Activated CD8-positive, alpha-beta T cell treated with anti-CD3 and anti-CD28 coated beads for 36 hours (primary cell): ENCODE results near the gene CCAR1. TPM values are rescaled to one million over a fixed set of nuclear protein-coding genes. Genes with fewer than 3 reads are reported as not detected.
A peak's percentile ranks its signal among the peaks of the same experiment; 100 is the strongest.
"Not testable (repeated sequence)": the region's sequence is repeated elsewhere in the genome, so short reads cannot be mapped to it uniquely, and the experiment has no call there.

ENCODE experiments used
- ATAC-seq: fragments of 200-7000 bp; cut with Tn5 transposase; one replicate; pipeline ENCODE4 v1.10.0; 2021; ENCODE audit warnings: mild to moderate bottlenecking, moderate library complexity
- CTCF ChIA-PET: fragments of 350-600 bp; sonication (Branson Sonifier 250); formaldehyde crosslinking; loops from one replicate; lab custom pipeline; 2021; ENCODE audit warnings: antibody characterized with exemption; lab: Charles Lee
- POLR2A ChIA-PET: fragments of 350-600 bp; sonication (Branson Sonifier 250); formaldehyde crosslinking; loops from one replicate; lab custom pipeline; 2021; ENCODE audit warnings: antibody characterized with exemption; lab: Charles Lee
- DNase-seq: peaks from one replicate; pipeline ENCODE4 v3.0.0-alpha.2; 2020
- H3K27ac Mint-ChIP-seq: one replicate; pipeline ENCODE4 v1.8.0; 2021; ENCODE audit warnings: mild to moderate bottlenecking, mixed read lengths
- H3K27me3 Mint-ChIP-seq: one replicate; pipeline ENCODE4 v1.8.0; 2021; ENCODE audit warnings: mixed read lengths
- H3K36me3 Mint-ChIP-seq: one replicate; pipeline ENCODE4 v1.8.0; 2021; ENCODE audit warnings: low read depth, mixed read lengths
- H3K4me1 Mint-ChIP-seq: one replicate; pipeline ENCODE4 v1.8.0; 2021; ENCODE audit warnings: low read depth, mixed read lengths
- H3K4me3 Mint-ChIP-seq: one replicate; pipeline ENCODE4 v1.8.0; 2021; ENCODE audit warnings: mild to moderate bottlenecking, moderate library complexity, mixed read lengths
- H3K9me3 Mint-ChIP-seq: one replicate; pipeline ENCODE4 v1.8.0; 2021; ENCODE audit warnings: mixed read lengths
- CTCF ChIP-seq: fragments of 200-600 bp; IDR thresholded peaks from one replicate; pipeline ENCODE4 v1.8.0; 2022; ENCODE audit warnings: antibody characterized with exemption, mild to moderate bottlenecking
- intact Hi-C: fragments of 100-400 bp; cut with micrococcal nuclease; formaldehyde crosslinking; loops from one replicate; pipeline ENCODE4 v1.10.0; 2022
- total RNA-seq, 2 experiments: library from RNA; stranded (reverse); gene quantifications; one replicate each; pipeline ENCODE4 v1.2.3, GENCODE V29; 2021

CCAR1 gene
- total RNA-seq, 2 experiments from 2014 or later = 86.3 to 101 TPM

DNA sequence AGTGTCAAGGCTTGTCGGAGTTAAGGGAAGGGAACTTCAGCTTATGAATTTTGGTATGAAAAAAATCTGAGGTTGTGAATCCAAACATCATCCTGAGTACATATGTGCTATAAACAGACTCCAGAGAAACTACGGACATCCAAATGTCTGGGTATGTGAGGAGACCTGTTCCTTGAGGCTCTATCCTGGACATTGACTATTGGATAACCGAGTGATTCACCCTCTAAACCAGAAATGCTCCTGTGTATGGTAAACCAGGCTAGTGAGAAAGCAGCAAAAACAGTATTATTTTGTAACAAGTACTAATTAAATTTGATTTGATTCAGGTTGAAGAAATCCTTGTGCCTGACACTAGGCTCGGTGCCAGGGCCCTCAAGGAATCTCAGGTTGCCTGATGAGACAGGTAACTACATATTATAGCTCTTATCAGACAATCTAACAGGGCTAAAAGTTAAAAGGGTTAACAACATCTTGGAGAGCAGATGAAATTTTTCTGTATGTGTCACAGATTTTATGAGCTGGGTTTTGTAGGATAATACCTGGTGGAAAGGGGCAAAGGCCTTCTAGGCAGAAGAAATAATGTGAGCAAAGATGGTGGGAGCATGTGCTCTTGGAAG is 95.9 kb downstream of the CCAR1 start:
- Mint-ChIP-seq H3K36me3 (no peaks in the 10 kb centered on the region), H3K27ac (no peak overlapping the region), H3K4me3 (no peak overlapping the region), H3K27me3 (no peaks in the 10 kb centered on the region), H3K9me3 (no peaks in the 10 kb centered on the region), H3K4me1 (no peaks in the 10 kb centered on the region)
- intact Hi-C loops = no loop called here
- POLR2A ChIA-PET = no interaction called here
- CTCF ChIA-PET = interaction anchor here (0.7 kb wide), 1 partner anchor 8 kb away, joined by 3 read pairs; no protein-coding TSS in a partner anchor
- DNase-seq (no peak), ATAC-seq (no peak)
- TF ChIP-seq CTCF = no peak

- H3K27ac Mint-ChIP-seq, H3K9me3 Mint-ChIP-seq, H3K27me3 Mint-ChIP-seq, POLR2A ChIA-PET, H3K4me1 Mint-ChIP-seq, CTCF ChIA-PET, DNase-seq, H3K36me3 Mint-ChIP-seq, intact Hi-C loops, H3K4me3 Mint-ChIP-seq, ATAC-seq: not testable (repeated sequence)
Observed at GRCh38 chr10:68820359-68820758, 99.3 kb downstream of the CCAR1 start.

GRCh38 chr10:68822626-68823025 is 101.6 kb downstream of the CCAR1 start:
- H3K36me3 Mint-ChIP-seq, H3K4me3 Mint-ChIP-seq, H3K9me3 Mint-ChIP-seq, intact Hi-C loops, DNase-seq, H3K4me1 Mint-ChIP-seq, H3K27ac Mint-ChIP-seq, H3K27me3 Mint-ChIP-seq, CTCF ChIA-PET, ATAC-seq, POLR2A ChIA-PET: not testable (repeated sequence)

- DNase-seq (peak; percentile 64), ATAC-seq (peak; percentile 87)
- Mint-ChIP-seq H3K36me3 (no peaks in the 10 kb centered on the region), H3K9me3 (no peaks in the 10 kb centered on the region), H3K4me1 (peaks cover 9% of the 10 kb centered on the region), H3K27ac (no peak within 1 kb of the TSS), H3K27me3 (peaks cover 5% of the 10 kb centered on the region), H3K4me3 (peak within 1 kb of the TSS; percentile 72)
- TF ChIP-seq CTCF = no peak
- CTCF ChIA-PET = interaction anchor here (0.6 to 3.0 kb wide), 10 partner anchors 9 to 420 kb away, joined by 3 to 15 read pairs (median 3); partner anchors contain the start of genes DDX50 and RUFY2
- intact Hi-C loops = no loop called here
- POLR2A ChIA-PET = interaction anchor here (0.6 to 1.5 kb wide), 3 partner anchors 52 to 405 kb away, joined by 3 to 10 read pairs (median 4); partner anchors contain the start of gene DDX50
Observed at GRCh38 chr10:68826764-68827591, 105.9 kb downstream of the CCAR1 start, which contains the start of gene STOX1. STOX1 (plus strand) TSS chr10:68827531; CDS start chr10:68827624, 93 bp downstream.

DNA sequence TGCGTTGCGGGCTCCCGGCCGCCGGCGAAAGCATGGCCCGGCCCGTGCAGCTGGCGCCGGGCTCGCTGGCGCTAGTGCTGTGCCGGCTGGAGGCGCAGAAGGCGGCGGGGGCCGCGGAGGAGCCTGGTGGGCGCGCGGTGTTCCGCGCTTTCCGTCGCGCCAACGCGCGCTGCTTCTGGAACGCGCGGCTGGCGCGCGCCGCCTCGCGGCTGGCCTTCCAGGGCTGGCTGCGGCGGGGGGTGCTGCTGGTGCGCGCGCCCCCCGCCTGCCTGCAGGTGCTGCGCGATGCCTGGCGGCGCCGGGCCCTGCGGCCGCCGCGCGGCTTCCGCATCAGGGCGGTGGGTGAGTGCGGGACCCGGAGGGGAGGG is 106.5 kb downstream of the CCAR1 start:
- H3K9me3 Mint-ChIP-seq, H3K4me1 Mint-ChIP-seq, H3K36me3 Mint-ChIP-seq, DNase-seq, H3K27ac Mint-ChIP-seq, H3K4me3 Mint-ChIP-seq, intact Hi-C loops, H3K27me3 Mint-ChIP-seq: not testable (repeated sequence)
- CTCF ChIA-PET = interaction anchor here (0.6 to 3.0 kb wide), 8 partner anchors 8 to 282 kb away, joined by 3 to 15 read pairs (median 4); partner anchors contain the start of gene DDX50
- ATAC-seq = peak; percentile 56
- POLR2A ChIA-PET = interaction anchor here (0.6 to 1.5 kb wide), 4 partner anchors 51 to 603 kb away, joined by 3 to 10 read pairs (median 4); partner anchors contain the start of gene DDX50

DNA sequence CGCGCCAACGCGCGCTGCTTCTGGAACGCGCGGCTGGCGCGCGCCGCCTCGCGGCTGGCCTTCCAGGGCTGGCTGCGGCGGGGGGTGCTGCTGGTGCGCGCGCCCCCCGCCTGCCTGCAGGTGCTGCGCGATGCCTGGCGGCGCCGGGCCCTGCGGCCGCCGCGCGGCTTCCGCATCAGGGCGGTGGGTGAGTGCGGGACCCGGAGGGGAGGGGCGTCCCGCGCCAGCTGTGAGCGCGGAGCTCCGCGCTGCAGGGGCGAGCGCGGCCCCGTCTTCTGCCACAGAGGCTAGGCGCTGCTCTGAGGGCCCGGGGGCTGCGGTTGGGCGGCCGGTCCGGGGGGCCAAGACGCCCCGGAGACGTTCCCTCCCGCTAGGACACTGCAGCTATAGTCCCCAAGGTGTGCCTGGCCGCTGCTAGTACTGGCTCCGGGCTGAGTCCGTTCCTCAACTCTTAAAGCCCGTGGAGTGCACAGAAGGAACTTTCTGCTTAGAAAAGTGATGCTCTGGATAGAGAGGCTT is 107.1 kb downstream of the CCAR1 start:
- H3K36me3 Mint-ChIP-seq, H3K27me3 Mint-ChIP-seq, intact Hi-C loops, H3K27ac Mint-ChIP-seq, H3K9me3 Mint-ChIP-seq, H3K4me1 Mint-ChIP-seq: not testable (repeated sequence)
- POLR2A ChIA-PET = interaction anchor here (0.6 to 1.1 kb wide), 4 partner anchors 9 to 603 kb away, joined by 3 to 5 read pairs (median 4); no protein-coding TSS in a partner anchor
- peak overlapping the region; percentile 37 for H3K4me3 Mint-ChIP-seq
- CTCF ChIA-PET = interaction anchor here (1.3 to 3.0 kb wide), 3 partner anchors 11 to 71 kb away, joined by 3 to 15 read pairs (median 6); partner anchors contain the start of gene DDX50
- ATAC-seq = peak; percentile 55
- DNase-seq = peak; percentile 17
